Measurements from ENCODE around the gene RNASET2.

Gene RNASET2, protein sequence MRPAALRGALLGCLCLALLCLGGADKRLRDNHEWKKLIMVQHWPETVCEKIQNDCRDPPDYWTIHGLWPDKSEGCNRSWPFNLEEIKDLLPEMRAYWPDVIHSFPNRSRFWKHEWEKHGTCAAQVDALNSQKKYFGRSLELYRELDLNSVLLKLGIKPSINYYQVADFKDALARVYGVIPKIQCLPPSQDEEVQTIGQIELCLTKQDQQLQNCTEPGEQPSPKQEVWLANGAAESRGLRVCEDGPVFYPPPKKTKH

DNA sequence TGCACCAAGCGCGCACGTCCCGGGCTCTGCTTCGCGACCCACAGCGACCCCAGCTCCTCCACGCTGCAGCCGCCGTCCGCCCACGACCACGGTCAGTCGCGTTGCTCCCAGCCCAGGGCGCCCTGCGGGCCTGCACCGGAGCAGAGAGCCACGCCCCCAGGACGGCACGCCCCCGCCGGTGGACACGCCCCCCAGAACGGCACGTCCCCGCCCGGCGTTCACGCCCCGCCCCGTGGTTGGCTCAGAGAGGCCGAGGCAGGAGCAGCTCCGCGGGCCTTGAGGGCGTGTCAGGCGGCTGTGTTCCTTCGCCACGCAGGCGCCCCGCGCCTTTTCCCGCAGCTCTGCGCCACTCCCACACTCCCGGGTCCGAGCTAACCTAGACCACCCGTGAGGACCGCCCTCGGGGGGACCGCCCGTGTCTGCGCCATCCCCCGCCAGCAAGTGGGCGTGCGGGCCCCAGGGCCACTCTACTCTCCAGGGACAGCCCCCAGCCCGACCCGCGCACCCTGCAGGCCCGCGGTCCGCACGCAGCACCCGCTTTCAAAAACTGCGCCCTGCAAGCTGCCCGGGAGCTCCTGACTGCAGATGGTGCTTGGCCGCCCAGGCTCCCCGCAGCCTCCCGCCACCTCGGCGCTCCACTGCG lies at the start of gene RNASET2:
Gene RNASET2, minus strand, starts transcription at position 107 of the 643 bp plus-strand sequence. CDS start 368 bp downstream, outside the sequence.
- peak; percentile 88 for DNase-seq

DNA sequence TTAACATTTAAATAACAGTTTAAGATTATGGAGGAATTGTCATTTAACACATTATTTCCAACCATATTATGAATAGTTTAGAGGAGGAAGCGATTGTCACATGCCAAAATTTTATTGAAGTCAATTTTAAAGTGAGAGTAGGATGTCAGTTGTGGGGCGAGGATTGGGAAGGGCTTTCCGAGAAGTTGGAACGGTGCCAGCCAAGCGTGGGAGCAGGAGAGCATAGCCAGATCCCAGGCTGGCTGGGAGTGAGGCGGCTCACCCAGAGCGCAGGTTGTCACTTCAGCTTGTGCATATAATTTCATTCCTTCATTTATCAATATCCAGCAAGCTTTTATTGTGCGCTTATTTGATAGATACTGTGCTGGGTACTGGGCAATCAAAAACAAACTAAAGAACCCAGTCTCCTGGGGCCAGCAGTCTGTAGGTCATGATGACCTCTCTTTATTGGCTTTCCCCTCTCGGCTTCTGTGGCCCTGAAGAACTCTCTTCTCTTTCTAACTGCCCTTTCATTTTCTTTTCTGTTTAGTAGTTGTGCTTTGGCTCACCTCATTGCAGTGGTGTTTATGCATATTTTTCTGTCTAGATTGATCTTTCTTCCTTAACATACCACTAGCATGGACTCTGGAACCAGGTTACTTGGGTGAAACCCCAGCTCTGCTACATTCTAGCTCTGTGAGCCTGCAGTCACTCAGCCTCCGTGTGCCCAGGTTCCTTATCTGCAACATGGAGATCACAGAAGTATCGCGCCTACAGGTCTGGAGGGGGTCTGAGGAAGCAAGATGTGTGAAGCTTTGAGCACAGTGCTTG lies 49.2 kb upstream of the RNASET2 start:
- DNase-seq, result no peak

DNA sequence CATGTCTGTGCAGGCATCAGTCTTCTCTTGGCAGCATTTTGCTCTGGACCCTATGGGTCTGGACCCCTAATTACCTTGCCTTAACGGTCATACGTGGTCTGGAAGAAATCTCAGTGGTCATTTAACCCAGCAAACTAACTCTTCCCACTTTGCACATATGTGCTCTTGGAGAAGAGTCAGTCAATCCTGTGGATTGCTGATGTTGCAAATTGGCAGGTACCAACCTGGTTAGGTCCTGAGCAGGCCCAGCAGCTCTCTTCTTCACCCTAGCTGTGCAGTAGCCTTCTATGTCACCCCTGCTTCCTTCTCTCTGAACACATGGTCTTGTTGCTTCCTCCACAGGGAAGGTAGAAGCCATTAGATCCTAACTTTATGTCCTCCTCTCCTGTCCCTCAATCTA lies 44.4 kb upstream of the RNASET2 start:
- DNase-seq, result no peak

DNA sequence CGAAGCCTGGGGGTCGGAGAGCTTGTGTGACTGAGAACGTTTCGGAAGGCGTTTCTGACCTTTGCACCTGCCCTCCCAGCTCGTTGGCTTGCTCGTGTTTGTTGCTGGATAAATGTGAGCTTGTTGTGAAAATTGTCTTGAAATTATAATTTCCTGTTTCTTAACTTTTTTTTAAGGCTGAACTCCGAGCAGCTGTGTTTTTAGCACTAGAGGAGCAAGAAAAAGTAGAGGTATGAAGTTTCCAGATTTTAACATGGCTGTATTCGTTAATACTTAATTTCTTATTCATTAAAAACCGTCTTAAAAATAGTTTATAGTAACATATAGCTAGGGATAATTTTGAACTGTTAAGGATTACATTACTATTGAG lies 43.5 kb upstream of the RNASET2 start:
- DNase-seq, result no peak

DNA sequence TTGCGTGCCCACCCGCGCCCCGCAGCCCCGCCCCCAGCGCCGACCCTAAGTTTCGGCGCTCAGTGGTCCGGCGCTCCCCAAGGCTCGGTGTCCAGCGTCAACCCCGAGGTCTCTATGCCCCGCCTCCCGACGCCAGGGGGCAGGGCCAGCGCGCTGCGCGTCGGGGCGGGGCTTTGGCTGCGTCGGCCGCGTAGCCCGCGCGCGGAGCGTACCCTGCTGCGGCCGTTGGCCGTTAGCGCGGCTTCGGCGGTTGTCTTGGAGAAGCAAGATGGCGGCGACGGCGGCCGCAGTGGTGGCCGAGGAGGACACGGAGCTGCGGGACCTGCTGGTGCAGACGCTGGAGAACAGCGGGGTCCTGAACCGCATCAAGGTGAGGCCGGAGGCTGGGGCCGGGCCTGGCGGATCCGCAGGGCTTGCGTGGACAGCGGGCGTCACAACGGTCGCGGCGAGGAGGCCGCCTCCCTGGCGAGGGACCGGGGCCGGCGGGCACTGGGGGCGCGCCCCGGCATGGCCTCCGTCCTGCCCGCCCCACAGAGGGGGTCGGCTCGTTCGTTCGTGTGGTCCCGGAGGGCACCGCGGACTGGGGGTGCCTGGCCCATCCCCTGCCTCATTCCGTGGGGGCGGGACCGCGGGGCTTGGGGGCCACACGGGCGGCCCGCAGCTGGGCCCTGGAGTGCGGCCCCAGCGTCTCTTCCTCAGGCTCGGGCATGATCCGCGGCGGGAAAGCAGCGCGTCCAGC lies 43.0 kb upstream of the RNASET2 start, which contains the start of gene CEP43:
Gene CEP43, plus strand, starts transcription at position 253 of the 739 bp plus-strand sequence. Its CDS starts 16 bp downstream, at position 269.
- peak; percentile 87 for DNase-seq

DNA sequence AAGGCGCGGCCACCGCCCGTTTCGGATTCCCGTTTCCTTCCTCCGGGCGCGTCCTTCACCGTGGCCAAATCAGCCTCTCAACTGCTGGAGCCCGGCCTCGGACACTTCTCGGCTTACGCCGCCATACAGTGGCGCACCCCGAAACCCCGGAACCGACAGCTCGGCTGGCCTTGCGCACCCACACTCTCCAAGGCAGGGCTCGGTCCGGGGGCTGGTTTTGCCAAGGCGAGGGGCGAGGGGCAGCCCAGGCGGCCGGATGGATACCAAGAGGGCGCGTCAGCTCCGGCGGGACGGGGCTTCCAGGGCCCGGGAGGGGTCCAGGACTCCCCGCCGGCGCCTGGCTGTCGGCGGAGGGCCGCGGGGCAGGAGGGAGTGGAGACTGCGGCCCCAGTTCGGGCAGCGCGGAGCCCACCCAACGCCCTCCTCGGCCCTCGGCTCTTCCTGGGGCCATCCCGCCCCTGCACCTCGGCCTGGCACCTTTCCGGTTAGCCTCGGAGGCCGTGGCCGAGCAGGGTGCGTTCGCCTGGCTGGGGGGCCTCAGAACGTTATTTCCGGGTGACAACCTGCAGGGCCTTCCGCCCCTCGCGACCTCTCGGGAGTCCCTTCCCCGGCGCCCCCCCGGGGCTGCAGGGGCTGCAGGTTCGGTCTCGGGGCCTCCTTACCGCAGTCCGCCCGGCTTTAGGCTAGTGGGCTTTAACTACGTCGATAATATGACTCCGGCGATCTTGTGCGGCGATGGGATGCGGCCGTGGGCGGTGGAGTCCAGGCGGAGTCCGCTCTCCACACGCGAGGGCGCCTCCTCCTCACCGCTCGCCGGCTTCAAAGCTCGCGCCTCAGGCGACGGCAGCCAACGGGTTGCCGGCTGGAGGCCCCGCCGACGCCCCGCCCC lies 42.1 kb upstream of the RNASET2 start:
- DNase-seq, result no peak

DNA sequence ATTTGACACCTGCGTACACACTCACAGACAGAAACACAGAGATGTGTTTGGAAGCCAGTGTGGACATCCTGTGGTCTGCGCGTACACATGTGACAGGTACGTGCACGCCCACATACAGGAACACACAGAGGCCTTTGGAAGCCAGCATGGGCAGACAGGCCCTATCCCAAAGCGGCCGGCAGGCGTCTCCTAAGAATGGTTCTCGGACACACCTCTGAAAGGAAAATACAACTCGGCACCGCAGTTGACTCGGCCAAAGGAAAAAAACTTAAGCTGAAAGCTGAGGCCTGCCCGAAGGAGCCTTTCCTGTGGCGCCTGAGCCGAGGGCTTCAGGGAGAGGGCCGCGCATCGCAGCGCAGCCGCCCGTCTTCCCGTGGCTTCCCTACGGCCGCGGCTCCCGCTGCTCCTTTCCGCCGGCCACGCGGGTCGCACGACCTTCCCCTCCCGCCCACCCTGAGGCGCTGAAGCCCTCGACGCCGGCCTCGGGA lies 41.5 kb upstream of the RNASET2 start:
- DNase-seq, result peak; percentile 8

DNA sequence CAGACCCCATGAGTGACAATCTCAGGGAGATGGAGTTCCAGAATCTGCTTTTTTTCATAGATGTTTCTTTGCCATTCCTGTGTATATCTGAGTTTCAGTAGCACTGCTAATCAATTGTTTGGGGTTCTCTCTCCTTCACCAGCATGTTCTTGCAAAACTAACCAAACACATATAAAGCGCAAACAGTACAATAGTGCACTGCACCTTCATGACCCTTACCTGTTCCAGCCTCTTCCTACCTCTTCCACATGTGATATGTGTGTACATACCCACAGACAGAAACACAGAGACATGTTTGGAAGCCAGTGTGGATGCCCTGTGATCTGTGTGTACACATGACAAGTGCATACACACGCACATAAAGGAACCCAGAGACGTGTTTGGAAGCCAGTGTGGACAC lies 41.0 kb upstream of the RNASET2 start:
- no peak for DNase-seq

DNA sequence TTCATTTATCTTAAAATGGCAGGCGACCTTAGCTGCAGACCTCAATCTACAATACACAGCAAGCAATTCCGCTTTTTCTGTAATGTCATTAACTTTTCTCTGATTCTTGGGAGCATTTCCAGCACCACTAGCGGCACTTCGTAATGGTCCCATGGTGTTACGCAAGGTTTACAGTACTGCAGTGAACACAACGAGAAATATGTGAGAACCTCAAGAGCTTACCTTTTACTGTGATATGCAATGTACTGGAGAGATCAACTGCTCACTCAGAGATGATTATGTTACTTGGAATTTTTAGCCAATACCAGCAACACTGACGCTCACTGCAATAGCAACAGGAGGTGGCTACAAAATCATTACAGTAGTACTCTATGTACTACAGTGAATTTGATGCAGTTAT lies 40.1 kb upstream of the RNASET2 start:
- DNase-seq, result no peak

DNA sequence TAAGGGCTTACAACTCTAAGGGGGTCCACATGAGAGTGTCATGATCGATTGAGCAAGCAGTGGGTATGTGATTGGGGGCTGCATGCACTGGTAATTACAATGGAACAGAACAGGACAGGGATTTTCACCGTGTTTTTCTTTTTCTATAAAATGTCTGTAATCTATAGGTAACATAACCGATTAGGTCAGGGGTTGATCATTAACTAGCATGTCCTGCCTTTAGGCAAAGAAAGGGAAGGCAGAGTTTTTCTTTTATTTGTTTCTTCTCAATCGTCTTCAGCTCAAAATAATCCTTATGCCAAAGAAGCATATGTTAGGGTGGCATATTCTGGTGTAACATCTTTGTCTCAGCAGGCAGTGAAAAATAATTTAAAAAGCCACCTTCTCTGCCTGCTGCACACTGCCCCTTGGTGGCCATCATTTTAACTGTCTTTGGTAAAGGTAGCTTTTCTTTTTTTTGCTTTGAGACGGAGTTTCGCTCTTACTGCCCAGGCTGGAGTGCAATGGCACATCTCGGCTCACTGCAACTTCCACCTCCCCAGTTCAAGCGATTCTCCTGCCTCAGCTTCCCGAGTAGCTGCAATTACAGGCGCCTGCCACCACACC lies 33.2 kb upstream of the RNASET2 start:
- DNase-seq, result no peak

DNA sequence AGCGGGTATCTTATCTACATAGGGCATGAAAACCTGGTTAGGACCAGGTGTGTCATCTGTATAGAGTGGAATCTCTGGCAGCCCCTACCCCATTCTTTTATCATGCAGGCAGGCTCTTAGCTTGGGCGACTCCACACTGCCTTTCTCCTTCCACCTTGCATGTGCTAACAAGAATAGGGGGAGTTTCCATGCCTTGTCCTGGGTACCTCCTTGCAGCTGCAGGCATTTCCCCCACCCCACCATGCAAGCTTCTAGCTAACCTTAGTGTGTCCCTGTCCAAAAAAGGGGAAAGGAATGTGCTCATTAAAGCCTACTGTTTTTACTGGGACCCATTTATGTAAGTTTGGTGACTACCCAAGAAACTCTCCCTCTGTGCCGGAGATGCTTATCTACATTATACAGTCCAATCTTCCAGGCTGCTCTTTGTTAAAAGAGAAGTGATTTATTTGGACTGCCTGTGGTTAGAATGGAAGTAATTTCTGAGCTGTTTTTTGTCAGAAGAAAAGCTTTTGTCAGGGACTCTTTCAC lies 32.4 kb upstream of the RNASET2 start:
- DNase-seq, result no peak

DNA sequence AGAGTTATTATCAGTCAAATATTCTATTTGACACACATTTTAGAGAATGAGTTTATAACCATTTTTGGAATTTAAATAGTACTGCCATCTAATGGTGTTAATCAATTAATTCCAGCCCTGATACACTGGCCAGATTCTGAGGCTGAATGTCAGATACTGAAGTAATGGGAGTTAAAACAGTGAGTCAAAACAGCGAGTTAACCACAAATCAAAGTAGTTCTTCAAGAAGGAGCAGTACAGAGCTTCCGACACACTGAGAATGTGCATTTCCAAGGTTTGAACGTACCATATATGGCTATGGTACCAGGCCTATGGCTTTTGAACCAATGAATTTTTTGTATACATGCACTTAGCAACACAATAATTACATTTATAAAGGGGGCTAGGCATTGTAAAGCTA lies 31.6 kb upstream of the RNASET2 start:
- DNase-seq, result no peak

DNA sequence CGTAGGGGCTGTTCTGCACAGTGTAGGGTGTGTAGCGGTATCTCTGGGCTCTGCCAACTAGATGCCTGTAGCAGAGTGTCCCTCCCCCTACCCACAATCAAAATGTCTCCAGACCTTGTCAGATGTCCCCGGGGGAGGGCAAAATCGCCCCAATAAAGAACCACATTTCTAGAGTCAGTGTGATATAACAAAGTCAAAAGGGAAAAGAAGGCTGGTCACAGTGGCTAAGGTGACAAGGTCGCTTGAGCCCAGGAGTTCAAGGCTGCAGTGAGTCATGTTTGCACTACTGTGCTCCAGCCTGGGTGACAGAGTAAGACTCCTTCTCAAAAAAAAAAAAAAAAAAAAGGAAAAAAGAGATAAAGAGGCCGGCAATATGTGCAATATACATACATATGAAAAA lies 31.1 kb upstream of the RNASET2 start:
- no peak for DNase-seq

DNA sequence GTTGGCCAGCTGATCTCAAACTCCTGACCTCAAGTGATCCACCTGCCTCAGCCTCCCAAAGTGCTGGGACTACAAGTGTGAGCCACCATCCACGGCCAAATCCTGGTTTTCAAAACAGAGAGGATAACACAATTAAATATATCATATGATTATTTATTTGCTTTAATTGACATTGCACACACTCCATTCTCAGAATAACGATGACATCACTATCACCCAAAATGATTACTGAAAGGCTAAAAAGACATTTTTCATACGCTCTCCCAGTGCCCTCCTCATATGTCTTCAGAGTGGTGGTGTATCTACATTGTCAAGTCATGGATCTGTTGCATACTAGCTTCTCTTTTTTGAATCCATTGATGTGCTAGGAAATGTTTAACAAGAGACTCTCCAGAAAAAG lies 24.4 kb upstream of the RNASET2 start:
- DNase-seq, result no peak

DNA sequence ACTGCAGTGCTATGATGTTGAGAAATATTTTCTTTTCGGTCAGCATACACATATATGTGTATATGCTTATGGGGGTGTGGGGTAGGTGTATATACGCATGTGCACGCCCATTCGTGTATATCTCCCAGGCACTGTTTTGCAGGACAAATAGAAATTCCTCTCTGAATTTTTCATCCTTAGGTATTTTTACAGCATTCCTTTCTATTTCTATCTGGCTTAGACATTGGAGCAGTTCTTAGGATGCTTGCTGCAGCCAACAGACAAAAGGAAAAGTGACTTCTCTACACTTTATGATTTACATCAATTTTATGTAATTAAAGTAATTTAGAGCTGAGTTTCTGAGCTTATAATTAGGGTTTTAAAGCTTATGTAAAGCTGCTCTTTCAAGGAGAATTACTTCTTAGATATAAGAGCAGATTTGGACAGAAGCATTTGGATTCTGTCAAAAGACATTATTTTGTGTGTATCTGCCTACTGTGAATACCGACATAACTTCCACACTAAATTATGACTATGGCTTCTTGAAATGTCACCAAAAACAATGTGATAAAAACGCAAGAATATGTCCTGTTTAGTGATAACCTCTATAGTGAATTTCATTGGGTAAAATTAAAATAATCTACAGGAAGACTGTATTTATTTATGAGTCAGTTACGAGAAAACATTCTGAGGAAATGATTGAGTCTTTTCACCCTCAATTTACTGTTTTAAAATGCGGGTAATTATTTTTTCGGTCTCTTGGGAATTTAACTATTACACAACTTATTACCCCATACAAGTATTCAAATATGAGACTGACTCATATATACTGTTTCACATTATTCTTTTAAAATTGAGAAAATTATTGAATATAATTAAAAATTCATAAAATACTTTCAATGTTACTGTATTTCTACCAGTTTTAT lies 21.5 kb upstream of the RNASET2 start:
- DNase-seq, result no peak

DNA sequence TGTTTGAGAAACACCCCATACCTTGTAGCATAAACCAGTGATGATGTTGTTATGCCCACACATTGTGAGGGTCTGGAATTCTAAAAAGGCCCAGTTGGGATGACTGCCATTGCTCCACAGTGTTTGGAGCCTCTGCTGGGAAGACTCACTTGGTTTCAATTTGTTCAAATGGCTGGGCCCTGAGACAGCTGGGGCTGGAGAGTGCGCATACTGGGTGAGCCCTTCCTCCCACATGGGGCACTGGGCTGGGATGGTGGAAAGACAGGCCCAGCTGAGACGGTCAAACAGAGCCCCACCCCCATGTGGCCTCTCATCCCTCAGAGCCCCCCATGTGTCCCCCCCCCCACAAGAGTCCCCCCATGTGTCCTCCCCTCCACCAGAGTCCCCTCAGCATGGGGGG lies 20.3 kb upstream of the RNASET2 start:
- no peak for DNase-seq

DNA sequence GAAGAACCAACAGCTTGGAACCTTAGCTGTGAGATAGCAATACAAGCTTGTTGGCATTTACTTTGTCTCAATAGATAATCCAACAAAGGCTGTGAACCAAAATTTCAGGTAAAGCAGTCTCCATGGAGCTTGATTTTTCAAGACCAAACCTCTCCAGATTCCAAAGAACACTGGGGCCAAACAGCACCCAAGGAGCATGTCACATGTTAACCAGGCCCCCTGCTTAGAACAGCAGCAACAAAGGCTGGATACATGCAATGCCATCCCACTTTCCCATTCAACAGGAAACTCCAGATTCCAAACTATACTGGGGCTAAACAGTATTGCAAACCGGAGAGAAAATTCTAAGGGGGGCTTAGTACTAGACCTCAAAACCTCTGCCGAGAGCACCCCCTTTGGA lies 15.8 kb upstream of the RNASET2 start:
- no peak for DNase-seq

DNA sequence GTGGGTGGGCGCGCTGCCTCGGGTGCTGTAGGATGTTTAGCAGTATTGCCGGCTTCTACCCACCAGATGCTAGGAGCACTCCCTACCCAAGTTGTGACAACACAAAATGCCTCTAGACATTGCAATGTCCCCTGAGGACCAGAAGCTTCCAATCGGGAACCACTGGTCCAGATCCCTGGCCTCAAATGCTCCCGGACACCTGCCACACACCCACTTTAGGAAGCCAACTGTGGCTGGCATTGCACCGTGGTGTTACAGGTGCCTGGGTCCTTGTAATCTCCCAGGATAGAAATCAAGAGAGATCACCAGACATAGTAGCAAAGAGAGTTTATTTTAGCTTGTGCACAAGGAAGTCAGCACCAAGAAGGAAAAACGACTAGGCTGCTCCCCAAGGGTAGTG lies 14.9 kb upstream of the RNASET2 start:
- DNase-seq, result no peak

DNA sequence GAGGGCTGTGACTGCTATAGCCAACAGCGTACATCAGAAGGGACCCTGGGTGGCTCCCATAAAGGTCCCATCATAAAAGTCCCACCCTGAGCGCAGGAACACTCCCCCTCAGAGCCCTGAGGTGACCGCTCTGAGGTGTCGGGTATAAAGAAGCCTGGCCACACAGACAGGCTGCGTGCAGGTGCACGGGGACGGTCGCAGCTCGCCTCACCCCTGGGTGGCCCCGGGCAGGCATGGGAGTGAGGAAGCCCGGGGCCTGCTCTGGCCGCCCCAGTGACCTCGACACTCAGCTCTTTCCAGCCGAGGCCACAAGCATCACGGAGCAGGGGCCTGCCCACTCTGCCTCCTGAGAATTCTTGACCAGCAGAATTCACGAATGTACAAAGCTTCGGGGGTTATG lies 14.4 kb upstream of the RNASET2 start:
- DNase-seq, result no peak

DNA sequence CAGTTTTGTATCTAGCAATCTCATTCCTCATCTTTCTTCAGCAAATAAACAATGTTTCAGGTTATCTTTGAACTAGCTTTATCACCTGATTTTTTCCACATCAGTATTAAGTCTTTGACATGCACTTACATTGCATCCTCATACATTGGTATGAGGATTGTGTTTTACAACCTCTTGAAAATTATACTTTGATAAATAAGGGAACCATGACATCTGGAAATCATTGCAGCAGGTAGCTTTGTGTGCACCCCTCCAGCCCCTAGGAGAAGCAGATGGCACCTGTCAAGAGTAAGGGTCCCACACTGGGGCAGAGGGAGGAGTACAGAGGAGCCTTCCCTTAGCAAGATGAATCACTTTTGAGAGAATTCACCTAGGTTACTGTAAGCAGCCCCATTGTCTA lies 13.7 kb upstream of the RNASET2 start:
- no peak for DNase-seq

Measured in GOT3 (cell line).